WI38 (cell line): ENCODE measurements around the gene GHITM.

Experiments used
- H3K4me3 ChIP-seq: 2 replicates; pipeline ENCODE4 v1.5.1; 2011; ENCODE audit warnings: low read depth, mild to moderate bottlenecking, control low read depth, low read length
- CTCF ChIP-seq: IDR thresholded peaks from 2 replicates; pipeline ENCODE4 v1.5.1; 2012; ENCODE audit warnings: low read depth, mild to moderate bottlenecking, control low read depth, low read length

Gene GHITM

DNA sequence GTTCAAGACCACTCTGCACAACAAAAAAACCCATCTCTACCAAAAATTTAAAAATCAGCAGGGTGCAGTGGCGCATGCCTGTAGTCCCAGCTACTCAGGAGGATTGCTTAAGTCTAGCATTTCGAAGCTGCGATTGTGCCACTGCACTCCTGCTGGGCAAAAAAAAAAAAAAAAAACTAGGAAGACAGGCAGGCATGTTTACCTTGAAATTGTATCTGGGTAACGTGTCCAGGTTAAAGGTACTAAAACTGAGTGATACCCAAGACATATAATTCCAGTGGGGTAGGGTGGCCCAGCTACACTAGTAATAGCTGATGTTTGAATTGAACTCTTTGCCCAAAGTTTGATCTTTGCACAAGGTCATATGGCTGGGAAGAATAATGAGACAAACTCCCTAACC lies 16.2 kb downstream of the GHITM start:
- no peak for TF ChIP-seq CTCF
- H3K4me3 ChIP-seq = no peak overlapping the region

GRCh38 chr10:84156009-84156408 lies 16.7 kb downstream of the GHITM start:
- TF ChIP-seq CTCF = no peak
- H3K4me3 ChIP-seq = no peak overlapping the region

DNA sequence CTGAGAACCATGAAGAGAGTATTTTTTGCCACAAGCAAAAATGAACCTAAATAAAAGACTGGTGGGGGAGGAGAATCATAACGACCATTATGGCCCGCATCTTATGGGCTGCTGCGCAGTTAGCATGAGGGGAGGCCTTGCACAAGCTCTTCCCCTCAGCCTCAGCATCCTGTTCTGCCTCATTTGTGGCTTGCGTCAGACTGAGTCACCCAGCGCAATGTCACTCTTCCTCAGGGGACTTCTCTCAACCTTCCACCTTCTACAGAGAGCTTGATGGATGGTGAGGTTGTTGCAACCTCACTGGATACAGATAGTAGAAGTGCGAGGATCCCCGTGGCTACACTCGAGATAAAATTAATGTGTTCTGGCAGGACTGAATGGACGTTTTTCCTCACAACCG lies 17.5 kb downstream of the GHITM start:
- no peak for TF ChIP-seq CTCF
- no peak overlapping the region for H3K4me3 ChIP-seq

DNA sequence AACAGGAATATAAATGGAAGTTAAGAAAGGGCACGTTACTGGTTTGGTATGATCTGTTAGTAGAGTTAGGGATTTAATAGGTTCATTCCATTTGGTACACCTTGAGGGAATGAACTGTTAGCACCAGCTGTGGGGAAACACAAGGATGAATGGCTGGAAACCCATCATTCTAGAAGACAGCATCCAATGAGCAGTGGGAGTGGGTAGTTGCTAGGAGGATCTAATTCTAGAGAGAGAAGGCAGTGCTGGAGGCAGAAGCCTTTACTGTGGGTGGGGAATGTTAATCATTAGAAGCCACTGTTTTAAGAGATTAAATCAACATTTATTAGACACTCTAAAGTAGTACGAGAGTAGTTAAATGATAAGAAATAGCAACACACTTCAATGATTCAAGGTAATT lies 18.8 kb downstream of the GHITM start:
- TF ChIP-seq CTCF = no peak
- no peak overlapping the region for H3K4me3 ChIP-seq

DNA sequence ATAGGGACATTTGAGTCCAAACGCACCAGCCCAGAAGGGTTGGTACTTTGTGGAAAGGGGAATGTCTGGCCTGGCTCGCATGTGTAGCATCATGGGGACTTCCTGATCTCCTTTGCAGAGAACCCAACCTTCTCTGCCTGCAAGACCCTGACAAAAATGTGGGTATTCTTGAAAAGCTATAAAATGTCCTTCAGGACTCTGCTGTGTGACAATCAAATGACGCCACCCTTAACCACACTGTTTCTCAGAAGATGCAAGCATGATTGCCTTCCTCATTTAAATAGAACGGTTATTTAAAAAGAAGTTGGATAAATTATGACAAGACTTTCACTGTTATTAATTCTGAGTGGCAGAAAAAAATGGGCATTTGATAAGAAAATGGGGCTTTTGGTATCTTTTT lies 19.2 kb downstream of the GHITM start:
- no peak for TF ChIP-seq CTCF
- no peak overlapping the region for H3K4me3 ChIP-seq

GRCh38 chr10:84159076-84159685 lies 19.9 kb downstream of the GHITM start:
- no peak overlapping the region for H3K4me3 ChIP-seq
- no peak for TF ChIP-seq CTCF

DNA sequence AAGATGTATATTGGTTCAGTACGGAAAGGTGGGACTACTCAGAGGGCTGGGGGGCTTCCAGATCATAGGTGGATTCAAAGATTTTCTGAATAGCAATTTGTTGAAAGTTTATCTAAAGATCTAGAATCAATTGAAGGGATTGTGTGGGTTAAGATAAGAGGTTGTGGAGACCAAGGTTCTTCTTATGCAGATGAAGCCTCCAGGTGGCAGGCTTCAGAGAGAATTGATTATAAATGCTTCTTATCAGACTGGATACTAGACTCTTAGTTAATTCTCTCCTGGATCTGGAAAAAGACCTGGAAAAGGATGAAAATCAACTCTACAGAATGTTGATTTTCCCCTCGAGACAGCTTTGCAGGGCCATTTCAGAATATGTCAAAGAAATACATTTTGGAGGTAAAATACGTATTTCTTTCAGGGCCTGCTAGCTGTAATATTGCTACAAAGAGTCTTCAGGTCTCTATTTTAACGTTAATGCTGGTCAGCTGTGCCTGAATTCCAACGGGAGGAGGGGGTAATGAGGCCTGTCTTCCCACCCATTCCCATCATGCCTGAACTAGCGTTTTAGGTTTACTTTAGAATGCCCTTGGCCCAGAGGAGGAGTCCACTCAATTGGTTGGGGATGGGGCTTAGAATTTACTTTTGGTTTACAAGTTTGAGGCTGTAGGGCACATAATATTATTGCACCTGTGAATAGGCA lies 21.5 kb downstream of the GHITM start:
- no peak for TF ChIP-seq CTCF
- no peak overlapping the region for H3K4me3 ChIP-seq
